DOHH2 (cell line): ENCODE results near the gene ALG1L2.
"Not testable (repeated sequence)": the region's sequence is repeated elsewhere in the genome, so short reads cannot be mapped to it uniquely, and the experiment has no call there.

ENCODE experiments used
- H3F3A ChIP-seq: fragments of 200-600 bp; sonication (generic), shearing (Covaris generic); 2 replicates; pipeline ENCODE4 v1.6.0; 2016; ENCODE audit warnings: antibody characterized with exemption, mild to moderate bottlenecking; ENCODE audit not compliant: control insufficient read depth, insufficient read depth
- H3K27ac ChIP-seq: fragments of 200-600 bp; sonication (generic); 2 replicates; pipeline ENCODE4 v1.5.1; 2014; ENCODE audit warnings: low read depth, mild to moderate bottlenecking, low read length, moderate library complexity
- H3K27me3 ChIP-seq: fragments of 200-600 bp; sonication (generic); 2 replicates; pipeline ENCODE4 v1.6.1; 2014; ENCODE audit warnings: mild to moderate bottlenecking, low read length, mixed read lengths; ENCODE audit not compliant: control insufficient read depth
- H3K36me3 ChIP-seq: fragments of 200-600 bp; sonication (generic); 2 replicates; pipeline ENCODE4 v1.6.1; 2014; ENCODE audit warnings: mild to moderate bottlenecking, low read length, moderate library complexity, mixed read lengths; ENCODE audit not compliant: control insufficient read depth
- H3K4me1 ChIP-seq: fragments of 200-600 bp; sonication (generic); 2 replicates; pipeline ENCODE4 v1.6.1; 2014; ENCODE audit warnings: mild to moderate bottlenecking, low read length, mixed read lengths; ENCODE audit not compliant: control insufficient read depth
- H3K4me2 ChIP-seq: fragments of 200-600 bp; sonication (generic); 2 replicates; pipeline ENCODE4 v1.6.0; 2014; ENCODE audit warnings: mild to moderate bottlenecking, low read length, moderate library complexity
- H3K4me3 ChIP-seq: fragments of 200-600 bp; sonication (generic); 2 replicates; pipeline ENCODE4 v1.5.1; 2014; ENCODE audit warnings: mild to moderate bottlenecking, low read length, mixed read lengths
- H3K79me2 ChIP-seq: fragments of 200-600 bp; sonication (generic); 2 replicates; pipeline ENCODE4 v1.6.1; 2014; ENCODE audit warnings: mild to moderate bottlenecking, low read length, mixed read lengths; ENCODE audit not compliant: control insufficient read depth
- H3K9me2 ChIP-seq: fragments of 200-600 bp; sonication (generic); replicated peaks from 2 replicates; pipeline ENCODE4 v1.6.1; 2014; ENCODE audit warnings: mild to moderate bottlenecking, low read length, mixed read lengths; ENCODE audit not compliant: control insufficient read depth
- H3K9me3 ChIP-seq: fragments of 200-600 bp; sonication (generic); 2 replicates; pipeline ENCODE4 v1.6.1; 2014; ENCODE audit warnings: antibody characterized with exemption, low read length, mixed read lengths; ENCODE audit not compliant: control insufficient read depth, insufficient read depth
- H4K20me1 ChIP-seq: fragments of 200-600 bp; sonication (generic); 2 replicates; pipeline ENCODE4 v1.6.0; 2014; ENCODE audit warnings: low read depth, mild to moderate bottlenecking, antibody characterized with exemption, low read length, moderate library complexity; ENCODE audit not compliant: control insufficient read depth, insufficient read depth
- CTCF ChIP-seq: fragments of 200-600 bp; sonication (generic); IDR thresholded peaks from one replicate; pipeline ENCODE4 v1.5.1; 2014; ENCODE audit warnings: antibody characterized with exemption, mild to moderate bottlenecking, low read depth, low read length; ENCODE audit not compliant: poor library complexity, severe bottlenecking
- EZH2phosphoT487 ChIP-seq: fragments of 200-600 bp; sonication (generic); IDR thresholded peaks from 2 replicates; pipeline ENCODE4 v1.6.1; 2017; ENCODE audit warnings: borderline replicate concordance, mild to moderate bottlenecking, antibody characterized with exemption, low read length, moderate library complexity, mixed read lengths

Gene ALG1L2

DNA sequence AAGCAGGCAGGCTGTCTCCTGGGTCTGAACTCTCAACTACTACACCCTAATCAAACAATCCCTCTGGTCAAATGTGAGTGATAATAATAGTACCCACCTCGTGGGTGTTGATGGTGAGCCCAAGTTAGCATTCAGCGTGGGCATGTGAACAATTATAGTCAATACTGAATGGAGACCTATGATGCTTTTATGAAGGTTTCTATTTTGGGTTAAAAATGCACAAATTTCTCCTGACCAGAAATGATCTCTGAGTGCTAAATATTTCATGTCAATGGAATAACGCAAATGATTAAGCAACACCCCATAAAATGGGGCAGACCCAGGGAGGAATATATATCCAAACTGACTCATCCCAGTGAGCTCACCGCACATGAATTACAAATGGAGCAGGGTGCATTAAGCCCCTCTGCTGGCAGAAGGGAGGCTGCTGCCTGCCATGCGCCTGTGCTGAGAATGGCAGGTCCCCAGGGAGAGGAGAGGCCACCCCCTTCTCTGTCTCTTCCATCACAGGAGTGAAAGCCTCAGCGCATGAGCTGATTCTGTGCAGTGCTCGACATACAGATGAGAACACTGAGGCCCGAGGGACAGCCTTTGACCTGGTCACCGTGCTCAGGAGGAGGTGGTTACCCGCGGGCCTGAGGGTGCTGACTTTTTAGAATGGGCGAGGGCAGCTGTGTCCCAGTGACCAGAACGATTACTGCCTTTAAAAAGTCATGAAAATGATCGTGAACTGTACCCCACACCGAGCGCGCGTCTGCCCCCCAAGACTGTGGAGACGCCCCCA, 28.9 kb downstream of the ALG1L2 start:
- H3K36me3 ChIP-seq, H3K4me1 ChIP-seq, H3K27me3 ChIP-seq, H3F3A ChIP-seq, H3K9me3 ChIP-seq, H4K20me1 ChIP-seq, H3K9me2 ChIP-seq: not testable (repeated sequence)
- peaks cover 17% of the 10 kb centered on the region for H3K79me2 ChIP-seq
- peak overlapping the region; percentile 81 for H3K4me2 ChIP-seq
- H3K27ac ChIP-seq, result peak overlapping the region; percentile 51
- peak overlapping the region; percentile 92 for H3K4me3 ChIP-seq

- Histone ChIP-seq H3K36me3 (0 out of 2 replicates have a peak, but pooled peaks cover 4% of the 10 kb centered on the region), H4K20me1 (no peaks in the 10 kb centered on the region), H3K27me3 (no peaks in the 10 kb centered on the region), H3K4me2 (peak overlapping the region; percentile 81), H3K27ac (peak overlapping the region; percentile 51), H3K4me1 (peaks cover 8% of the 10 kb centered on the region), H3K9me2 (no peaks in the 10 kb centered on the region), H3K9me3 (no peaks in the 10 kb centered on the region), H3F3A (no peaks in the 10 kb centered on the region), H3K4me3 (peak overlapping the region; percentile 92), H3K79me2 (peaks cover 17% of the 10 kb centered on the region)
- TF ChIP-seq CTCF (no peak), EZH2phosphoT487 (no peak)
These were observed 29.7 kb downstream of the ALG1L2 start for GRCh38 chr3:130111185-130111864.

DNA sequence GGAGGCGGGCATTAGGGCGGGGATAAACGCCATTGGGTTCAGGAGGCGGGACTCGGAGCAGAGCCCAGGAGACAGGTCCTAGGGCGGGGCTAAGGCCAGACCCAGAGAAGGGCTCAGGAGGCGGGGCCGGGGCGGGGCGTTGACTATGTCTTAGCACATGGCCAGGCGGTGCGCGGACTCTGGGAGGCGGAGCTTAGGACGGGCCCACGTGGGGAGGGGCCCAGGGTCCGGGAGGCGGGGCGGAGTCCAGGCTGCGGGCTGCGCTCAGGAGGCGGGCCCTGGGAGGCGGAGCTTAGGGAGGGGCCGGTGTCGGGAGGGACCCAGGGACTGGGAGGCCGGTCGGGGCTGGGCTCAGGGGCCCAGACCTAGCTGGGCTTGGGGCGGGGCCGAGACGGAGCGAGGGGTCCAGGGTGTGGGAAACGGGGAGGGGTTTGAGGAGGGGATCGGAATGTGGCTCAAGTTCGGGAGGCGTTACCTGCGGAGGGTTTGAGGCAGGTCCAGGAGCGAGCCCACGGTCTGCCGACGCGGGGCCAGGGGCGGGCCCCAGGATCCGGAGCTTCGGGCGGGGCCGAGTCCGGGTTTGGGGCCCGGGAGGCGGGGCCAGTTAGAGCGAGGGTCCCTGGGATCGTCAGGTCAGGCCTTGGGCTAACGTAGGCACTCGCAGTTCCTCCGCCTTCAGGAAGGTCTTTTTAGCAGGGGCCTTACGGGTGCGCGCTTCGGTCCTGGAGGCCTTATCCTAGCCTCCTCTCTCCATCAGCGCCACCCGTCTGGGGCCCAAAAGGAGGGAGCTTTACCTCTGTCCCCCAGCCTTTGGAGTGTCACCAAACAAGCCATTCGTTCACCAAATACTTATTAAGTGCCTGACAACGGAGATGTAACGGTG, 30.5 kb downstream of the ALG1L2 start:
- H3K4me1 ChIP-seq, H3F3A ChIP-seq, H3K36me3 ChIP-seq, H3K9me2 ChIP-seq, H4K20me1 ChIP-seq, H3K27me3 ChIP-seq, H3K9me3 ChIP-seq: not testable (repeated sequence)
- H3K4me3 ChIP-seq, result peak overlapping the region; percentile 92
- peak overlapping the region; percentile 63 for H3K27ac ChIP-seq
- H3K4me2 ChIP-seq, result peak overlapping the region; percentile 86
- H3K79me2 ChIP-seq, result peaks cover 17% of the 10 kb centered on the region

GRCh38 chr3:130112748-130113073, 31.1 kb downstream of the ALG1L2 start:
- not testable (repeated sequence) for H3K27me3 ChIP-seq, H3K9me2 ChIP-seq, H3K9me3 ChIP-seq, H4K20me1 ChIP-seq, H3F3A ChIP-seq, H3K36me3 ChIP-seq, H3K4me1 ChIP-seq
- Histone ChIP-seq H3K4me2 (peak overlapping the region; percentile 86), H3K27ac (peak overlapping the region; percentile 63), H3K4me3 (peak overlapping the region; percentile 92), H3K79me2 (peaks cover 17% of the 10 kb centered on the region)

DNA sequence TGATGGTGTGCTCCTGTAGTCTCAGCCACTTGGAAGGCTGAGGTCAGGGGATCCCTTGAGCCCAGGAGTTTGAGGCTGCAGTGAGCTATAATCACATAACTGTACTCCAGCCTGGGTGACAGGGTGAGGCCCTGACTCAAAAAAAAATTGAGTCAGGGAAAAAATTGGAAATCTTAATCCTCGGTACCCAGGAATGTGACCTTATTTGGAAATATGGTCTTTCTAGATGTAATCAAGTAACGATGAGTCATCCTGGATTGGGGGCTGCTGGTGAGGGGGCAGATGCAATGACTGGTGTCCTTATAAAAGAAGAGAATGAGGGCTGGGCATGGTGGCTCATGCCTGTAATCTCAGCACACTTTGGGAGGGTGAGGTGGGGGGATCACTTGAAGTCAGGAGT, 33.8 kb downstream of the ALG1L2 start:
- not testable (repeated sequence) for H3F3A ChIP-seq, H3K36me3 ChIP-seq, H4K20me1 ChIP-seq, H3K9me3 ChIP-seq, H3K4me3 ChIP-seq, H3K27me3 ChIP-seq, H3K9me2 ChIP-seq, H3K4me1 ChIP-seq, H3K27ac ChIP-seq, H3K79me2 ChIP-seq, H3K4me2 ChIP-seq
